HEK293T (cell line): ENCODE data around the gene SIDT2.

ENCODE experiments used
- ARNT ChIP-seq: fragments of 450-650 bp; IDR thresholded peaks from 2 replicates; pipeline ENCODE4 v1.6.1; 2017; ENCODE audit warnings: mild to moderate bottlenecking
- FOXK2 ChIP-seq: fragments of 450-650 bp; IDR thresholded peaks from 2 replicates; pipeline ENCODE4 v1.6.1; 2016; ENCODE audit warnings: mild to moderate bottlenecking
- SP1 ChIP-seq: fragments of 450-650 bp; IDR thresholded peaks from 2 replicates; pipeline ENCODE4 v1.6.1; 2017
- SUZ12 ChIP-seq: fragments of 450-650 bp; IDR thresholded peaks from 2 replicates; pipeline ENCODE4 v1.6.1; 2016; ENCODE audit warnings: mild to moderate bottlenecking

GRCh38 chr11:117160826-117161225 lies 17.7 kb upstream of the SIDT2 start:
- TF ChIP-seq FOXK2 (no peak), SP1 (no peak), SUZ12 (no peak), ARNT (no peak)
